Retinal pigment epithelial cell (primary cell): Measurements from ENCODE around the gene FBXO9.

Source experiments
- DNase-seq: peaks from one replicate; pipeline ENCODE4 v3.0.0-alpha.2; 2010; ENCODE audit warnings: low read depth
- H3K4me3 ChIP-seq: 2 replicates; pipeline ENCODE4 v1.5.1; 2011; ENCODE audit warnings: mild to moderate bottlenecking, low read length, control low read depth, moderate library complexity
- CTCF ChIP-seq: conservative IDR thresholded peaks from 2 replicates; pipeline ENCODE4 v1.5.1; 2011; ENCODE audit warnings: low read depth, low read length, control low read depth, inconsistent platforms

Gene FBXO9

GRCh38 chr6:53027131-53027718, 38.0 kb upstream of the FBXO9 start:
- DNase-seq = no peak
- no peak for TF ChIP-seq CTCF
- no peak overlapping the region for H3K4me3 ChIP-seq

DNA sequence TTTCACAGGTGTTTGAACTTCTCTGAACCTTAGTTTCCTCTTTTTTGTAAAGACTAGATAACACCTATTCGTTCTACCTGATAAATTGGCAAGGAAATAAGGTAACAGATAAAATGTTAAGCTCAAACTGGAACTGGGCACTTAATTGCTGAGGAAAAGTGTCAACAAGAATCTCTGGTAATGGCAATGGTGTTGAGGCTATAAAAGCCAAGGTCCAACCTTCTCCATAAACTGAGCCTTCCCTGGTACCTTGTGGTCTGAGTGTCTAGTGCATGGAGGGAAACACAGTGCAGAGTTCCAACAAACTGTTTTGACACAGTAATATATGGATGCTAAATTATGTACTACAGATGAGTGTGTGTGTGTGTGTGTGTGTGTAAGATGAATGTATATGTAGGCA, 36.7 kb upstream of the FBXO9 start:
- DNase-seq = no peak
- no peak overlapping the region for H3K4me3 ChIP-seq
- TF ChIP-seq CTCF = no peak

- TF ChIP-seq CTCF = no peak
- no peak for DNase-seq
- no peak overlapping the region for H3K4me3 ChIP-seq
Measured at GRCh38 chr6:53029257-53029656, 35.9 kb upstream of the FBXO9 start.

DNA sequence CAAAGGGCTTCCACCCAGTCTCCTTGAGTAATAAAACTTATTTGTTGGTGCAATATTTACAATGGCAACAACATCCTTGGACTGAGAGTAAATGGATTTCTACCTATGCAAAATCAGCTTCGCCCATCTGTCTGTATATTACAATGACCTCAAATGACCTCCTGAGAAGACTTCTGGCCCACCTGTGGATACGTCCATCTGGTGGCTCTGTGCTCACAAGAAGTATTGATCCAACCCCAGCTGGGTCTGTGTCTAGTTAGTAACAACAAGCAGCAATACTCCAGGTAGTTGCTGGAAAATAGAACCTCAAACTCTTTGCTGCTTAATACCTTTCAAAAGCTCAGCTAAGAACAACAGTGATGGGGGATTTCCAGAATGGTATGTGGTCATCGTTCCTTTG, 35.4 kb upstream of the FBXO9 start:
- DNase-seq = no peak
- TF ChIP-seq CTCF = no peak
- H3K4me3 ChIP-seq = no peak overlapping the region

GRCh38 chr6:53031281-53031680, 33.9 kb upstream of the FBXO9 start:
- H3K4me3 ChIP-seq = no peak overlapping the region
- no peak for DNase-seq
- no peak for TF ChIP-seq CTCF

- no peak for TF ChIP-seq CTCF
- H3K4me3 ChIP-seq = no peak overlapping the region
- no peak for DNase-seq
Measured at GRCh38 chr6:53032849-53033248, 32.4 kb upstream of the FBXO9 start.

DNA sequence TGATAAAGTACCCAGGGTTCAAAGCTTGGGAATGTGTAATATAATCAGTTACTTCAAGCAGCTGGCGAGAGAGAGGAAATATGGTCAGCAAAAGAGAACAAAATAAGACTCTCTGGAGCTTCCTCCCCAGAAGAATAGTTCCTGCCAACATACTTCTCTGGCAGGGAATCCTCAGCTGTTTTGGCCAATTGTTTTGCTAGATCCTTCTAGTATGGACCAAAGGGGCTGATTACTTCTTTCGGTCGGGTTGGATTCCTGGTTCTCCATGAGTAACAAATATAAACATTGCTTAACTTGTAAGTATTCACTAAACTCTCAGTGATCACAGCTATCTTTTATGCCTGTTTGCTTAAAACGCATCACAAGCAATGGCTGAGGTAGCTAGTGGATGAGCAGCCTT, 31.4 kb upstream of the FBXO9 start:
- DNase-seq = no peak
- no peak for TF ChIP-seq CTCF

More for the DNA sequence above, 31.4 kb upstream of the FBXO9 start:
- H3K4me3 ChIP-seq = no peak overlapping the region
